Activated CD4-positive, alpha-beta T cell treated with anti-CD3 and anti-CD28 coated beads, Interleukin-2, amount 50 U/mL, for 16 hours (primary cell): ENCODE data around the gene HOXD9.

Source experiments
- DNase-seq: peaks from one replicate; pipeline ENCODE4 v3.0.0-alpha.2; 2020

The HOXD9 gene

GRCh38 chr2:176126929-176127773 lies 4.6 kb downstream of the HOXD9 start:
- DNase-seq = peak; percentile 46

GRCh38 chr2:176127774-176128072 lies 5.2 kb downstream of the HOXD9 start:
- no peak for DNase-seq

DNA sequence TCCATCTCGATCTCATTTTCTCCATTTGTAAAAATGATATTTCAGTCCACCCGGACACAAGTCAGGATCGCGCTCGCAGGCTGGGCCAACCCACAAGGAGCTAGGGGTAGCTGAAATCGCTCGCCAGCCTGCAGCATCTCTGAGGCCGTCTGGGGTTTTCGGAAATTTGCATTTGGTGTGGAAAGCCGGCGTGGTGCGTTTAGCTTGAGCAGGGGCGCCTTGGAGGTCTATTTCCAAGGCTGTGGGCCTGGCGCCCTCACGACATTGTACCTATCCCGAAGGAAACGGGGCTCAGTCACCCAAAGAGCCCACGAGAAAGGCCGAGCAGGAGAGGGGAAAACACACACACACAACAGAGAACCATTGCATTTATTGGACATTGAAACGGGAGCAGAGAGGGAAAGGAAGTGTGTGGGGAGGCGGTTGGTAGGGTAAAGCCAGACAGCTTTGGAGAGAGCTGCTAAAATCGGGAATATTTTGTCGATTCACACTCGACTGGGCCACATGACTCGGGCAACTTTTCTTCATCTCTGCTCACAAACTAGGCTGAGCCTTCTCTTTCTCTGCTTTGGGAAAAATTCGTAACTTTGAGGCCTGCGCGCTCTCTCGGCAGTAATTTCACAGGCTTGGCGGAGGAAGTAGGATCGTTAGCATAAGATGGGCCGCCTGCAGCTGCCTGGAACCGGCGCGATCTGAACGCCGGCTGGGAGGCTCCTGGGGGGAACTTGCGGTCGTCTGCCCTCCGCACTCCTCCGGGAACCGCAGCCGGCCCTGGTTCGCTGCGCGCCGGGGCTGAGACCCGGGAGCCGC lies 5.9 kb downstream of the HOXD9 start:
- DNase-seq = no peak

DNA sequence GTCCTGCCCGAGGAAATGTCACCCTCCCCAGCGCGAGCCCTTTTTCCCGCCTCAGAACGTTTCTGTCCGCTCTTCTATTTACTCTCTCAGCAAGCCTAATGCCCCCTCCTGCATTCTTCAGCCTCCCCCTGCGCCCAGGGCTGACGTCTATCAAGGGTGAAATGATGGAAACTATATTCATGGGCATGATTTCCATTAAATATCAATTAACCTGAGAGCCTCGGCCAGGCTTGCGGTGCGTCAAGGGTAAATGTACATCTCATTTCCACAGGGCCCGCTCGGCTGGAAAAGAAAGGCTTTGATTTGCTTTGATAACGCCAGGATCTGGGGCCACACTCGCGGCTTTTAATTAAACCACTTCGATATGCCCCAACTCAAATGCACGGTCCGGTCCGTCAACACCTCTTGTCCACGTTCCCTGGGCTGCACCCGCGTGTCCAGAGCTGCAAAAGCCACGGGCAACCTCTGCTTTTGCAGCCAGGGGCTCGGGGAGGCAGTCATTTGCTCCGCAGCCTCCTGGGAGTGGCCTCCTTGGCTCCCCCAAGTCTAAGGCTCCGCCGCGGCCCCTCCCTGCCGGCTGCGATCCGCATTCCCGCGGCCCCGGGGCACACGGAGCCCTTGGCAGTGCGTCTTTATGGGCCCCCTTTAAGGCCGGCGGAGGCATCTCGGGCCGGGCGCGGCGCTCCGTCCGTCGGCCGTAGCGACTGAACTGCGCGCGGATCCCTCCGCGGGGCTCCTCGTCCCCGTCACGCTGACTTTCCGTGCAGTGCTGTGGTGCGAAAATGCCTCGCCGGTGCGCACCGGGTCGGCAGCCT lies 6.7 kb downstream of the HOXD9 start, which contains the start of gene HOXD8:
Gene HOXD8 (plus strand): TSS at position 724 of the 815 bp plus-strand sequence. CDS start 662 bp downstream, outside the sequence.
- DNase-seq = no peak

DNA sequence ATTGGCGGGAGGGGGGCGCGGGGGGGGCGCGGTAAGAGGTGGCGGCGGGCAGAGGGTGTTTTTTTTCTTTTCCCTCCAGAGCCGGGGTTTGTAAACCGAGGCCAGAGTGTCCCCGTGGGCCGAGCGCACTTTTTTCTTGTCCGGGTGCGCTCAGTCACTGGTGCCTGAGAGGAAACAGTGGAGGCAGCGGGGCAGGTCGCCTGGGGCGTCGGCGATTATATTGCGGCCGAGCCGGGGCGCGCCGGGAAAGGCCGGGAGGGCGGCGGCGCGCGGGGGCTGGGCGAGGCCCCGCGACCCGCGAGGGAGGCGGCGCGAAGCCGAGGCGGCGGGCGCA lies 7.3 kb downstream of the HOXD9 start:
- DNase-seq = no peak

- DNase-seq = peak; percentile 7
These were observed 7.8 kb downstream of the HOXD9 start for GRCh38 chr2:176130147-176130956.

DNA sequence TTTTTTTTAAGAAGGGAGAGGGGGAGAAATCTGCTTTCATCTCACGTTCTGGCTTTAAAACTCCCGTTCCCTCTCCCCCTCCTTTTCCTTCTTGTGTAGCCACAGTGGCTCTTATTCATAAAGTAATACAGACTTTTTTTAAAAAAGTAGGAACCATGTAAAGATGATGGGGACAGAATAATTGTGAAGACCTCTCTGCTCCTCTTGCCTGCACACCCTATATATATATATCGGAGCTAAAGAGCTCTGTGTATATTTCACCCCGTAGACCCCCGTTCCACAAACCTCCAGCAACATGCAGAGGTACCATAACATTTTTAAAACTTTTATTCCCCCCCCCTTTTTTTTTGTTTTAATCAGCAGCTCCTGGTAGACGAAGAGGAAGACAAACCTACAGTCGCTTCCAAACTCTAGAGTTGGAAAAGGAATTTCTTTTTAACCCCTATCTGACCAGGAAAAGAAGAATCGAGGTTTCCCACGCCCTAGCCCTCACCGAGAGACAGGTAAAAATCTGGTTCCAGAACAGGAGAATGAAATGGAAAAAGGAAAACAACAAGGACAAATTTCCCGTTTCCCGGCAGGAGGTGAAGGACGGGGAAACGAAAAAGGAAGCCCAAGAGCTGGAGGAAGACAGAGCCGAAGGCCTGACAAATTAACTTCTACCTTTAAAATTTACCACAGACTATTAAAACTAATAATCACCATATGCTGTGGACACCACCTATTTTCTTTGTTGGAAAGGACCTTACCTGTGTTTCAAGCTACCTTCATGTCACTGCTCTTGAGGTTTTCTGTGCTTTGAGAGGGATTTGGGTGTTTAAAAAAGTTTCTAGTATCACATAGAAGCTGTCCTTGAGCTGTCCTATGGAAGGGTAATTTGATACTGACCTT lies 8.7 kb downstream of the HOXD9 start:
- DNase-seq = no peak

- no peak for DNase-seq
These were observed 9.3 kb downstream of the HOXD9 start for GRCh38 chr2:176131848-176132158.

DNA sequence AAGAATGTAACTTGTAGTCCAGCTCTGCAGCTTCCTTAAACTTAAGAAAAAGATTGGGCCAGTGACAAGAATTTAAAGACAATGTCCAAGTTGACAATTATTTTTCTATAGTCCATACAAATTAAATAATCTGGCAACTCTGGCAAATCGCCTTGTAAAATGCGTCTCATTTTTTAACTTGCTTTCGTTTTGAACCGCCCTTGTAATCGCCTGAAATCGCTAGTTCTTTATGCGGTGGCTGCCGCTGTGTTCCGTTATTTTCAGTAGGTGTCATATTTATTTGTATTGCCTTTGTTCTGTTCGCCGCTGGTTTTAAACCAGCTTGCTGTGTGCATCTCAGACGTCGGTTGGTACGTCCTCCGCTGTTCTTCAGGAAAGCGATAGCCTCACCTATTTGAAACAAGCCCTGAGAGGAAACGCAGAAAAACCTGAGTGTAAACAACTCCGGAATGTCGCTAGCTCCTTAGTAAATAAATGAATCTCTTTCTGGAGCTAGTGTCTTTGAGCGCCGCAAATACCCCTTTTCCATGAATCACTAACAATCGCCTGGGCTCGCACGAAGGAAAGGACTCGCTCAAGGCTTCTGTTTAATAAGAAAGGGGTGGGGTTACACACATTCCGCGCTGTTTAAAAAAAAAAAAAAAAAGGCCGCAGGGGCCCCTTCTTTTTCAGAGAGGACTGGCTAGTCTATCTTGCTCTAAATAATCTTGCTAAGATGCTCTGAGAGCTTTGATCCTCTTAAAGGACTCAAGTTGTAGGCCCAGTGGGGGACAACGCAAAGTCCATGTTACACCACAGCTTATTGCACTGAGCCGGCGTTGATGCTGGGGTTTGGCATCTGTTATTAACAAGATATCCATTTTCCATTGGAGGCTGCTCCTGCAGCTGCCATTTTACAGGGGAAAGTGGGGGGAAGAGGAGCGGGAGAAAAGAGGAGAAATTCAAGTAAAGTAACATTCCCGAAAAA lies 10.0 kb downstream of the HOXD9 start:
- DNase-seq = peak; percentile 7

DNA sequence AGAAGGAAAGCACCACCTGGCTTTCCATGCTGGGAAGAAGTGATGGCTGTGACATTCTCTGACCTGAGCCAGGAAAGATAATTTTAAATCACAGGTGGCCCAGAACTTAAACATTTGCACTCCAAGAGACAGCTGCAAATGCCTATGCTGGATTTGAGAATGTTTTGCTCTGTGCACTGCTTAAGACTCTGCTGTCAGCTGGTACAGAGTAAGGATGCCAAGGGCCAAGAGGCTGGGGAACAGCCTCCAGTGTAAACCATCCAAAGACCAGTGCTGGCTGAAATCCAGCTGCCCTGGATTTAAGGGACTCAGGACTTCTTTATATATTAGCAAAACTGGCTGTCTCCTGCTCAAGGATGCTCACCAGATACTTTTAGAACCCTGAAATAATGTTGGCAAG lies 10.9 kb downstream of the HOXD9 start:
- DNase-seq = no peak

GRCh38 chr2:176134035-176134434 lies 11.5 kb downstream of the HOXD9 start:
- DNase-seq = no peak

GRCh38 chr2:176135035-176135440 lies 12.5 kb downstream of the HOXD9 start:
- DNase-seq = no peak

GRCh38 chr2:176136374-176137251 lies 14.1 kb downstream of the HOXD9 start:
- no peak for DNase-seq

DNA sequence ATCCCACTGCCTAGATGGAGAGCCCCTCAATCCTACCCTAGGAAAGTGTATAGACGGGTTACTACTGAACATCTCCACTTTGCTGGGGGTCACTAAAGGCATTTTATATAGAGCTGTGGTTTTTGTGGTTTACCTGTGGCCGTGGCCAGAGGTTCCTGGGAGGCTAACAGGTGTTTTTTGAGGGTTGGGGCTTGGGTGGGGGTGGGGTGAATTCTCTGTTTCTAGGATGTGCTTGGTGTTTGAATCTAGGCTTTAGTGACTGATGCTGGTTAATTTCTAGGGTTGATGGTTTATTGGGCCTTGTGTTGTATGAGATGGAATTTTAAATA lies 14.7 kb downstream of the HOXD9 start:
- DNase-seq = no peak

- no peak for DNase-seq
These were observed 15.4 kb downstream of the HOXD9 start for GRCh38 chr2:176137906-176138305.

GRCh38 chr2:176138526-176138922 lies 16.0 kb downstream of the HOXD9 start:
- DNase-seq = no peak

DNA sequence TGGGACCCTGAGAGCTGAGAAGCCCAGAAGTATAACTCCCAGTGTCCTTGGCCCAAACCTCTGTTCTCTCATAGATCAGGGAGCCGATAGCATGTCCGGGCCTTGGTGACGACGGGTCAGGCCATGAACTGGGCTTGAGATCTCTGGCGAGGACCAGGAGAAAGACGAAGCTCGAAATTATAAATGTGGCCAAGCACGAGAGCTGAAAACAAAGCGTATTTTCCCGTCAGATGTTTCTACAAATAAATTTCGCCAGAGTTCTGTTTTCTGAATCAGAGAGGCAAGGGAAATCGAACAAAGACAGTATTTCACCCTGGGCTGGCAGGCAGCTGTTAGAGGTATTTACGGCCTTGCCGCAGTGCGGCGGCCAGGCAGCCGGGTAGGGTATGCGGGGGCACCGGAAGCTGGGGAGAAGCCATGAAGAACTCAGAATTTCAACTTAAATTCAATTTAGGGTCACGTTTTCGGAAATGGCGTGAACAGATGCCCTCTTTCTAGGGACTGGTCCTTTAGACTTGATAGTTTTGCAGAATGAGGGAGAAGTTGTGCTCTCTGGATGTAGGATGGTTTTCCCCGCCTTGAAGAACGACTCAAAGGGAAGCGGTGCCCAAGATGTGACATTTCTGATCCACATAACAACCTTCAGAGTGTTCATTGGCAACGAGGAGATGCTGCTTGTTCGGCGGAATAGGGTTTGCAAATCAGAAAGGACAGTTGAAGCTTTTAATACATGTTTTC lies 16.6 kb downstream of the HOXD9 start:
- DNase-seq = no peak

DNA sequence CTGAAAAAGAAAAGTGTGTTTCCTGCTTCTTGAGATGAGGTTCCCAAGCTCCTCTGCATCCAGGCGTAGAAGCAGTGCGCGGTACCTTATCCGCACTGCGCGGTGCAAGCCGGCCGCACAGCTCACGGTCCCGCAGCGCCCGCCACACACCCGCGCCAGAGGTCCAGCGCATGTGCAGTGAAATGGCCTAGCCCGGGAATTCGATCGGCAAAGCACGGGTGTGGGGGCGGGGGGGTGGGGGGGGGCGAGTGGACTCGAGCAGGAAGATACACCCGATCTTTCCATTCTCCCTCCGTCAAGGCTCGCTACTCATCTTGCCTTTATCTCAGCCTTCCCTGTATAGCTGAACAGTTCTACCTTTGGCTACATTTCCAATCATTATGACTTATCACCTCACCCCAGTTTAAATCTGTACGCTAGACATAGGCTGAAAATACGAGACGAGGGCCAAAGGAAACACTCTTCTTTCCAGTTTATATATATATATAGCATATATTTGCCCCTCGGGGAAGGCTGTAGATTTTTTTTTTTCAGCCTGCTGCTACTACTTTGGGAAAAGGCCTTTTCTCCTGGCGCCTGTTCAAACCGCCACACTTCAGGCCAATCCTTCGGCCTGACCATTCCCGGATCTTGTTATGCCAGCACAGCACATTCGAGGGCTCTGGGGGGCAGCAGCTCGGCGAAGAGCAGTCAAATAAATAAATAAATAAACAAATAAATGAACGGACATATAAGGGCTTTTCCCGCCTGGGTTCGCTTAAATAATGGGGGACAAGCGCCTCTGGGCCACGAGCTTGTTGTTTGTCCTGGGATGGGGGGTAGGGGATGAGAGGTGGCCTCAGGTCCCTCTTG lies 17.4 kb downstream of the HOXD9 start:
- no peak for DNase-seq
